GM12872 (cell line): ENCODE results near the gene ARAF.

Experiments used
- CTCF ChIP-seq: IDR thresholded peaks from 3 replicates; pipeline ENCODE4 v1.5.1; 2011; ENCODE audit warnings: low read depth, mild to moderate bottlenecking, low read length, moderate library complexity; ENCODE audit not compliant: insufficient read depth

ARAF gene

DNA sequence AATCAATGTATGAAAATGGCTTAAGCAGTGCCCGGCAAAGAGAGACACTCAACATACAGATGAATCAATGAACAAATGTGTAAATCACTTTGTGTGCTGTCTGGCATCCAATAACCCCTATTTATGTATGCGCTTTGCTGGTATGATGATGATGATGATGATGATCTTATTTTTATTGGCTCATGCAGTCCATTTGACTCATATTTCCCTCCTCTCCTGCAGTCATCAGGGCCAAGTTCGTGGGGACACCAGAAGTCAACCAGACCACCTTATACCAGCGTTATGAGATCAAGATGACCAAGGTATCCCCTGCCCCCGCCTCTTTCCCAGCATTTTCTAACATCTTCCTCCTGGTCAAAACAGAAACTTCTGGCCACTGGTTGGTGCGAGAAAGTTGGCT, 23.7 kb downstream of the ARAF start:
- TF ChIP-seq CTCF = no peak

GRCh38 chrX:47585273-47585672, 24.3 kb downstream of the ARAF start:
- TF ChIP-seq CTCF = no peak

- TF ChIP-seq CTCF = no peak
Observed at GRCh38 chrX:47586043-47586787, 25.2 kb downstream of the ARAF start.

- no peak for TF ChIP-seq CTCF
Observed at GRCh38 chrX:47587091-47587891, 26.3 kb downstream of the ARAF start.

DNA sequence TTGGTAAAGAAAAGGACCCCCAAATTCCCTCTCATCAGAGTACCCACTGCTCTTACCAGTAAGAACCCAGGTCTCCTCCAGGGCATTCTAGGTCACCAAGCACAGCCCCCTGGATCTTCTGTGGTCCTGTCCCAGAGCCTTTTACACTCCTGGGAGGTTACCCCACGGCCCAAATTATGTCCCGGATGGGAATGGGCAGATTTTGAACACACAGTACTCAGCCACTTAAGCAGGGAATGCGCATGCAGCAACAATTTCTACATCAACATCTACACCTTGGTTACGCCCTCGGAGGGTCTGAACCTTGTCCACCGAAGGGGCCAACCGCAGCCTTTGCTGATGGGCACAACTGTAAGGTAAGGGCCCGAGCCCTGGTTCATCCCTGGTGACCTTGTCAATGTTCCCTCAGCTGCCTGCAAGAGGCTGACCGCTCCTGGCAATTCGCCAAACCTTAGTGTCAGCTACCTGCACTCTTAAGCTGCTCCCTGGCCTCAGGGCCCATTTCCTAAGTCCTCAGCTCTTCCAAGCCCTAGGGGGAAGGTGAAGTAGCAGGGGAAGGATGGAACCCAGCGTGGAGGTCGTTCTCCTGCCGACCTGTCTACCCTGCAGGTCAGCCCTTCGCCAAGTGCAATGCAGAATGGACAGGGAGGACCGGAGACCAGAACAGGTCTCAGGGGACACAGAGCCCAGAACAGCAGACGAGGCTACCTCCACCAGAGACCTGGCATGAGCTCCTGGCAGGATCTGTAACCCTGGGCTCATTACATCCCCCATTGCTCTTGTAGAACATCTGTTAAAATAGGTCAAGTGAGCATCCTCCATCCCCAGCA, 27.1 kb downstream of the ARAF start:
- TF ChIP-seq CTCF = no peak

DNA sequence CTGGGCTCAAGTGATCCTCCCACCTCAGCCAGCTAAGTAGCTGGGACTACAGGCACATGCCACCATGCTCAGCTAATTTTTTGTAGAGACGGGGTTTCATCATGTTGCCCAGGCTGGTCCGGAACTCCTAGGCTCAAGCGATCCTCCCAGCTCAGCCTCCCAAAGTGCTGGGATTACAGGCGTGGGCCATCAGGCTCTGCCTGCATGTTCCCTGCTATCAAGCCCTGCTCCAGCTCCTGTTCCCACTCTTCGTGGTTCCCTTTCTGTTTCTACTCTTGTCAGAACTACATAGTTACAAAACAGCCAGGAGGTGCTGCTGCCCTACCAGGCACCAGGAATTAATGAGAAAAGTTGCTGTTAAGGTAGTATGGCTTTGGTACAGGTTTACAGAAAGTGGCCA, 30.0 kb downstream of the ARAF start:
- no peak for TF ChIP-seq CTCF

GRCh38 chrX:47593522-47593921, 32.5 kb downstream of the ARAF start:
- TF ChIP-seq CTCF = no peak
